OCI-M2 (cell line): ENCODE results near the gene MACF1.

ENCODE experiments used
- DNase-seq: peaks from one replicate; lab custom pipeline; 2025; ENCODE audit not compliant: unreplicated experiment; lab: John Stamatoyannopoulos, UW

MACF1 gene

DNA sequence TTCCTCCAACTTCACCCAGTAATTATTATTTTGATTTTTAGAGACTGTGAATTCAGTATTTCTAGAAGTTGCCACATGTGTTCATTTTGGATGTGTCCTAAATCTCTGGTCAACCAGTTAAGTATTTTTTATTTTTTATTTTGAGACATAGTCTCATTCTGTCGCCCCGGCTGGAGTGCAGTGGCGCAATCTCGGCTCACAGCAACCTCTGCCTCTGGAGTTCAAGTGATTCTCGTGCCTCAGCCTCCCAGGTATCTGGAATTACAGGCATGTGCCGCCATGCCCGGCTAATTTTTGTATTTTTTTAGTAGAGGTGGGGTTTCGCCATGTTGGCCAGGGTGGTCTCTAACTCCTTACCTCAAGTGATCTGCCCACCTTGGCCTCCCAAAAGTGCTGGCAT lies 8.0 kb downstream of the MACF1 start:
- no peak for DNase-seq

DNA sequence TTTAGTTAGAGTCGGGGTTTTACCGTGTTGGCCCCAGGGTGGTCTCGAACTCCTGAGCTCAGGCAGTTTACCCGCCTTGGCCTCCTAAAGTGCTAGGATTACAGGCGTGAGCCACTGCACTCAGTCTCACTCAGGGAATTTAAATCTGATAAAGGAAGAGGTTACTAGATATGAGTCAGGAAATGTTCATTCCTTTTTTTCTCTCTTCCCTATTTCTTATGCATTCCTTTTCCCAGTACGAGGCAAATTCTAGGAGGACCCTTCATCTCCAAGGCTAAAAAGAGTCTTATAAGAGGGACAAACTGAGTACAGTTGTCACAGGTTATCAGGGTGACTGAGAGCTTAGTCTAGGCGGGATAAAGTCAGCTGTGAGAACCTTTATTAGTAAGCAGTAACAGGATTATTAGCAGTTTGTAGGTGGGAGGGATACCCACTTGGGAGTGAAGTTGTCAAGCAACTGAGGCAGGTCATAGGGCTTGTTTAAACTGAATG lies 9.1 kb downstream of the MACF1 start:
- DNase-seq, result no peak

DNA sequence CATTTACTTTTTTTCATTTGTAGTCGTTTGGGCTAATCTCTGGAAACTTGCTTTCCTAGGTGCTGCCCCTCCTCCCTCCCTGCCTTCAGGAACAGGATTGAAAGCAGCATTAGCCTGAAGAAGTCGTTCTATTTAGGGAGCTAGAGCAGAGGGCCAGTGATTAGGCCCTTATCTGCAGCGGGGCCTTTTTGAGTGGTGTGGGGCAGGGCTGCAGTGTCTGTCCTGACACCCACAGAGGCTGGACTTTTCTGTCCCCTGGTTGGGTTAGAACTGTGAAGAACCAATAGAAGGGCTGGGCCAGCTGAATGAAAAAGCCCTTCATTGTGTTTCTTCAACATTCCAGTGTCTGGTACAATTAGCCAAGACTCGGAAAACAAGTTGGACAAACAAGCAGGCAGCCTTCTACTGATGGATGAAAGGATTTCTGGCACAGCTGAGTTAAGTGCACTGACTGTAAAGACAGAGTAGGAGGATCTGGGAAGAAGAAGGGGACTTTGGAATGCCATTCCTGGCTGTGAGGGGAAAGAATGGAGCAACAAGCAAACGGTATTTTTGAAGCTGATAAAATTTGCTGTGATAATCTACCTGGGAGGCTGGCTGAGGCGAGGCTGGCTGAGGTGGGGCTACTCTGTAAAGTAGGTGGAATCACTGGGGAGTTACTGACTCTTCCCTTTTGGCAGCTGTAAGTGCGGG lies 9.7 kb downstream of the MACF1 start:
- DNase-seq, result no peak

DNA sequence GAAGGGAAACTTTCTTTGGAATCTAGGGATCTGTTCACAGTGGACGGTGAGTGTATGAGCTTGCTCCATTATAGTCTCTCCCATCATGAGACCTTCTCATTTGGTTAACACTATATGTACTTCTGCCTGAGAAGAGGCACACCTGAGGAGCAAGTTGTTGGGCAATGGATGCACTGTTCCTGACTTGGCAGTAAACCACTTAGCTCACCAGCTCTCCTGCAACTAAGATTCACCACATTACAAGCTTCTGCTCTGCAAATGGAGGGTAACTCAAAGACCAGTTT lies 10.2 kb downstream of the MACF1 start:
- DNase-seq, result no peak

DNA sequence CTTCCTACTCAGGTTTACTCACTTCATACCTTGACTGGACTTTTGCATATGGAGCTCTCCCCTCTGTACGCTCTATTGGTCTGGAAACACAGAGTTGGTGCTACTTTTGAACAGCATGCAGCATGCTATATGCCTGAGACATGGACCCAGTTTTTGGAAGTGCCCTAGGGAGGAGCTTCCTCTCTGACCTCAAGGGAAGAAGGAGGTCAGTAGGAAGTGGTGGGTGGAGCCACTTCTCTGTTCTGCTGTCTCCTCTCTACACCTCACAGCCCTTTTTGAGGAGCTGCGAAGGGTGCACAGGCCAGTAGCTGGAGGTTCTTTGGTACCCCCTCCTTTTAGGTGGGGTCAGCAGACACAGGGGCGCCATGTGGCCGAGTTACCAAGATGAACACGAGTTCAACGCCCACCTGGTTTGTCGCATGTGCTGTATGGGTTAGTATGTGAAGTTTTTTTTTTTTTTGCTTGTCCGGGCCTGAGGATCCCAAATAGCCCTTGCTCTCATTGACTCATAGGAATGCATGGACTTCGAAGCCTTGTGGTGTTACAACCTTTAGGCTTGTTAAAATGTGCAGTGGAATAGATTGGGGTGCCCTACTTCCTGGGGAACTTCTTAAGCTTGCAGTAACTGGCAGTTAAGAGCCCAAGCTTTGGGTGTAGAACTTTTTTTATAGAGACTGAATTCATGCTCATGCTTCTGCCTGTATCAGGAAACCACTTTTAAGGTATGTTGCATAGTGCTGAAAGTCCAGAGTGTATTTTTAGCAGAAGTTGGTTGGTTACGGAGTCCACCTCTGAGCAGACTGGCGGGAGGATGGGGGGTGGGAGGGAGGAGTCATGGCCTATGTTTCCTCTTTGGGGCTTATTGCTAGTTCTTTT lies 10.7 kb downstream of the MACF1 start:
- DNase-seq, result no peak

DNA sequence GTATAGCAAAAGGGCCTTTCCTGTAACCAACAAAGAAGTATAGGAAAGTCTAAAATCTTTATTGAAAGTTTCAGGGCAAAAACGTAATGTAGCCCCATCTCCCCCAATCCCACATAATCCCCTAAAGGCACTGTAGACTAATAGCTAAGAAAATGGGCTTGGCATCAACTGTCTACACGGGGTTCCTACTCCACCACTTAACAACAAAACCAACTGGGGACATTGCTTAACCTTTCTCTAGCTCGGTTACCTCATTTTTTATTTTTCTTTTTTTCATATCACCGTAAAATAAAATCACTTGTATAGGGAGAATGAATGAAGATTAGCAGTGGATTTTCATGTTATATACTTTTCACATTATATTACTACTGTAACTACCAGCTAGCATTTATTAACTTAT lies 12.3 kb downstream of the MACF1 start:
- DNase-seq, result no peak

DNA sequence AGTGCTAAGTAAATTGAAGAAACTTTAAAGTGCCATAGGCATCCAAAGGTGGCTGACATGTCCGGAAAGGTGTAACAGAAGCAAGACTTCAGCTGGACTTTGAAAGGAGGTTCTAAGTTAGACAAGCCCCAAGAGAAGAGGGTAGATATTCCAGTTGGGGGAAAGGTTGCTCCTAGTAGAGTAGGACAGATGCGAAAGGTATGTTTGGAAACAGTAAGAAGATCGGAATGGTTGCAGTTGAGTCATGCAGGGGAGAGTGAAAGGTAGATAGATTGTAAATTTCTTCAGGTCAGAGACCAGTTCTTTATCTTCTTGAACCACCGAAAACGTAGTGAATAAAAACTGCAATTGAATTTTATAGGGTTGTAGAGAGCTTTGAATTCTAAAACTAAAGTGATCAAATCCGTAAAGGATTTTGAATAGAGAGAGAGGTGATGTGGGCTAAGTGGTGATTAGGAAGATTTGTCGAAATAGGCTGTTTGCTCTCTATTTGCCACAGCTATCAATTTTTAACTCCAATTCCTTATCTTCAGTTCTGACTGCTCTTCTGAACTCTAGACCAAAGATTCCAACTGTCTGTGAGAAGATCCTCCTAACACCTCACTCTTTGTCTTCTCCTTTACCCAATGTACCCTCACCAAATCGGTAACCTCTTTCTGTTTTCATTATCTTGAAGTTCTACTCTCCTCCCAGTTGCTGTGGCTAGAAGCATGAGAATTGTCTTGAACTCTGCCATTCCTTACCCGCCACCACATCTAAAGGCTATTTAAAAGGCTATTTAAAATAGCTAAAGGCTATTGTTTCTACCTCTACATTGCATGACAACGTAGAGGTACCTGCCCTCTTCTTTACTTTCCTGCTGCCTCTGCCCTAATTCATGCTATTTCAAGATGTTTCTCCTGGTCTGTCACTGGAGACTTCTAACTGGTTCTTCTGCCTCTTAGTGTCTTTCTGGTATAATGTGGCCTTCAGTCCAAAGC lies 16.7 kb downstream of the MACF1 start:
- no peak for DNase-seq

DNA sequence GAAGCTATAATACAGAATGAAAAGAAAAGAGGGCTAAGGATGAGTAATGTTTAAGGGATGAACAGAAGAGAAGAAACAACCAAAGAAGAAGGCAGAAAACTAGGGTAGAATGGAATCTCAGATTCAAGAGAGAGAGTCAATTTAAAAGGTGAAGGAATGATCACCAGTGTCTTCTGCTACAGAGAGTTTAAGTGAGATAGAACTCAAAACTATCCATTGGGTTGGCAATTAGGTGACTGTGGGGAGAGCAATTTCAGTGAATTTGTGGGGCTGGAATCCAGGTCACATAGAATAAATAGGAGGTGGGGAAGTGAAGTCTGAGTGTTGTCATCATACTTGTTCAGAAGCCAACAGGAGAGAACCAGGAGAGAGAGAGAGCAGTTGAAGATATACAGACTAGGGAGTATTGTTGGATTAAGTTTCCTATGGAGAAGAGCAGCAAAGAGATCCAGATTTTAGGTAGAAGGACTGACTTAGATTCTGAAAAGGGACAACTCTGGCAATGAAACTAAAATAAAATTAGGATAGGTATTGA lies 19.9 kb downstream of the MACF1 start:
- no peak for DNase-seq

DNA sequence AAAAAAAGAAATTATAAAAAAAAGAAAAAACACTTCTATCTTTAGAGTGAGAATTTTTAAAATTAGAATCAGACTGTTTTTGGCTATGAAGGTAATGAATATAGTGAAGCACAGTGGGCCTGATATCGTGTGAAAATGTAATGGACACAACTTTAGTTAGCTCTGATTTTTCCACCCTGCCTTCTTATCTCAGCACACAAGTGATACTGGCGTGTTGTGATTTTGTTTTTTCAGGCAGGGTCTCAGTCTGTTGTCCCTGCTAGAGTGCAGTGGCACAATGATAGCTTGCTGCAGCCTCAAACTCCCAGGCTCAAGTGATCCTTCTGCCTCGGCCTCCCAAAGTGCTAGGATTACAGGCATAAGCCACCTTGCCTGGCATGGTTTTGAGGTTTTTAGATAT lies 22.3 kb downstream of the MACF1 start:
- no peak for DNase-seq

DNA sequence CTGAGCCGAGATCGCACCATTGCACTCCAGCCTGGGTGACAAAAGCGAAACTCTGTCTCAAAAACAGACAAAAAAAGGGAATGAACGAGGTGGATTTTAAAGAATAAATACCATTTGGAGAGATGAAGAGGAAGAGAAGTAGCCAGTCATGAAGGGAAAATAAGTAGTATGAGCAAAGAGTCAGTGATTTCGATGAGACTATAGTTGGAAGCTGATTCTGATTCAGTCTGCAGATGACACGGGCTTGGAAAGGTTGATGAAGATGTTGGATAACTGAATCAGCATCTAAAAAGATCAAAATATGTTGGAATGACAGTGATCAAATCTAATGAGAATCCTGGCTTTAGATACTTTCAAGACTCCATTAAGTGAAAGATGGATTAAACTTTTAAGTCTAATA lies 23.8 kb downstream of the MACF1 start:
- DNase-seq, result no peak

DNA sequence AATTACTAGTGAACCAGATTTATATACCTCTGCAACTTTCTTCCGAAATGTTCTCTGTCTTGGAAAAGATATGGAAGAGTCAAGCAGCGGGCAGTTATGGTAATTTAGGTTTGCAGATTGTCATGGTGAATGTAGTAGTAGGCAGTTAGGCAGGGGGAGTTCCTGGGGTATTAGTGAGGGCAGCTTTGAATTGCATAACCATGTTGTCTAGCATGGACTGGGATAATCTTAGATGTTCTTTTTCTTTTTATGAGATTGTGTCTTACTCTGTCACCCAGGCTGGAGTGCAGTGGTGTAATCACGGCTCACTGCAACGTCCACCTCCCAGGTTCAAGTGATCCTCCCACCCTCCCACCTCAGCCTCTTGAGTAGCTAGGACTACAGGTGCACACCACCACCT lies 25.0 kb downstream of the MACF1 start:
- DNase-seq, result no peak

DNA sequence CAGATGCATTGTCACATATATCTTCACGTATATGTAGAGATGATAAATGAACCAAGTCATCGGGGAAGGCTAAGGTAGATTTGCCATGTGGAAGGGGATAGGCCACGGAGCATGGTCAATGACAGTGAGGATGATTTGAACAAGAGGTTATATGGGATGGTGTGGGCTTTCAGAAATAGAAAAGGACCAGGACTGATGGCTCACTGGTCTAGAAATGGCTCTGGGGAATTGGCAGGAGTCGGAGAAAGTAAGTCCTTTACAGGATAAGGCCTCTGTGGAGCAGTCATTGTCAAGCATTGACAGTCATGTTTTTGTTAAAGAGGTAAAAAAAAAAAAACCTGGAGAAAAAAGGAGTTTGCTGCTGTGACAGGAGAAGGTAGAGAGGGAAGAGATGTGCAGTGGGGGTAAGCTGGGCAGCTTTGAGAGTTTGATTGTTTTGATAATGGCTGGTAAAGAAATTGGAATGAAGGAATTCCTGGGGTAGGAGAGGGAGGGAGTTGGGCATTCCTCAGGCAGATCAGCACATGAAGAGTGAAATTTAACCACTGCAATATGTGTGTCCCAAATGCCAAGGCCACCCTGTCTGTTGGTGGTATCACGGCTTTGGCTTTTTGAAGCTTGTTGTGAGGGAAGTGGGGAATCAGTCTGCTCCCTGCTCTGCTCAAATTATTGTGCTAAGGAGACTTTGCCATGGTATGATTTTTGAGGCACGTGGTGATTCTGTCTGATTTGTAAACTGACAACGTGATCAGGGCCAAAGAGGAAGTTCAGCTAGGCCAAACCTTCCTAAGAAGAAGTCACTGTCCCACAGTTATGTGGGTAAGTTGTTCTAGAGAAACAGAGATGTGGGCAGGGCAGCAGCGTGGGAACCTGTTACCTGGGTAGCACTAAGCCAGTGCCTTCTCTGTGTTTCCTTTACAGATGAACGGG lies 26.0 kb downstream of the MACF1 start:
- no peak for DNase-seq

DNA sequence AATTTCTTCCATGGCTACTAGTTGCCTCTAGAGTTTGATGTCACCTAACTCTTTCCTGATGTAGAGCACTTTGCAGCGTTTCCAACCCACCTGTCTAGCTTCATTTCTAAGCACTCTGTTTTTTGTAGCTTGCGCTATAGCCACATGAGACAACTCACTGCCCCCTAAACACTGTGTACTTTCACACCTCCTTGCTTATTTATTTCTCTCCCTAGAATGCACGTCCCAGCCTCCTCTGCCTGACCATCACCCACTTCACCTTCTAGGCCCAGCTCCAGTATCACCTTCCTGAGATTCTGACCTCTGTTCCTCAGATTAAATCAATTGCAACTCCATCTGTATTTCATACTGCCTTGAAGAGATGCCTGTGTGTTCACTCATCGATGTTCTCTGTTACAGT lies 32.5 kb downstream of the MACF1 start:
- no peak for DNase-seq

DNA sequence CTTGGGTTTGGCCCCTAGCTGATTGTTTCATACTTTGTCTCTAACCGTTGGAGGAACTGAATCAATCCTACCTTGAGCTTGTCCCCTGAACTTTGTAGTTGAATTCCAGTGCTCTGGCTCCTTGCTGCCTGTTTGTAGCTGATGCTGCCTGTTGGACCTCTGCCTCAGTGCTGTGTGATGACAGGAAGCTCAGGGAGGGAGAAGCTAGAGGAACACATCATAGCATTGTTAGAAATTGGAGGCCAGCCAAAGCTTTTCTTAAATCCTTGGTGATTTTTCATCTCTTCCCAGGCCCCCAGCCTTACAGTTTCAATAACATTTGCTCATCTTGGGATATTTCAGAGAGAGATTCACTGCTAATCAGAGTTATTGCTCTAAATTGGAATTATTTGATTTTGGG lies 34.0 kb downstream of the MACF1 start:
- DNase-seq, result no peak

DNA sequence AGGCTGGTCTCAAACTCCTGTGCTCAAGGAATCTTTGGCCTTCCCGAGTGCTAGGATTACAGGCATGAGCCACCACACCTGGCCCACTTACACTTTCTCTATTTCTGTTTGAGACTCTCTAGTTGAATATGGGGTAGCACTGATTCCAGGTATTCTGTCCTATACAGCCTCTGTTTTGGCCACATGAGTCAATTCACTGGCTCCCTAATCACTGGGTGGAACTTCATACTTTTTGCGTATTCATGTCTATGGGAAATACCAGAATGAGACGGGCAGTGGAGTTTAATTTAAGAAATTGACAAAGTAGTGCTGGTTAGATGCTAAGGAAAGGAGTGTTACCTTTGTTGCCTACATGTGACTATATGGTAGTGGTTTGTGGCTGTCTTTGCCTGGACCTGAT lies 35.5 kb downstream of the MACF1 start:
- no peak for DNase-seq

DNA sequence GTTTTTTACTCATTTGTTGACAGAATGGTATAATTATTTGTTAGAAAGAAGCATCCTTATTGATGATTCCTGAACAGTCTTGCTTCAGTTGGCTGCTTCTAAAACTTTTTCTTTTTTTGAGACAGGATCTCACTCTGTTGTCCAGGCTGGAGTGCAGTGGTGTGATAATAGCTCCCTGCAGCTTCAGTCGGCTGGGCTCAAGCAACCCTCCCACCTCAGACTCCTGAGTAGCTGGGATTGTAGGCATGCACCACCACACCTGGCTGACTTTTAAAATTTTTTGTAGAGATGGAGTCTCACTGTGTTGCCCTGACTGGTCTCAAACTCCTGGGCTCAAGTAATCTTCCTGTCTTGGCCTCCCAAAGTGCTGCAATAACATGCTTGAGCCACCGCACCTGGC lies 38.8 kb downstream of the MACF1 start:
- no peak for DNase-seq

DNA sequence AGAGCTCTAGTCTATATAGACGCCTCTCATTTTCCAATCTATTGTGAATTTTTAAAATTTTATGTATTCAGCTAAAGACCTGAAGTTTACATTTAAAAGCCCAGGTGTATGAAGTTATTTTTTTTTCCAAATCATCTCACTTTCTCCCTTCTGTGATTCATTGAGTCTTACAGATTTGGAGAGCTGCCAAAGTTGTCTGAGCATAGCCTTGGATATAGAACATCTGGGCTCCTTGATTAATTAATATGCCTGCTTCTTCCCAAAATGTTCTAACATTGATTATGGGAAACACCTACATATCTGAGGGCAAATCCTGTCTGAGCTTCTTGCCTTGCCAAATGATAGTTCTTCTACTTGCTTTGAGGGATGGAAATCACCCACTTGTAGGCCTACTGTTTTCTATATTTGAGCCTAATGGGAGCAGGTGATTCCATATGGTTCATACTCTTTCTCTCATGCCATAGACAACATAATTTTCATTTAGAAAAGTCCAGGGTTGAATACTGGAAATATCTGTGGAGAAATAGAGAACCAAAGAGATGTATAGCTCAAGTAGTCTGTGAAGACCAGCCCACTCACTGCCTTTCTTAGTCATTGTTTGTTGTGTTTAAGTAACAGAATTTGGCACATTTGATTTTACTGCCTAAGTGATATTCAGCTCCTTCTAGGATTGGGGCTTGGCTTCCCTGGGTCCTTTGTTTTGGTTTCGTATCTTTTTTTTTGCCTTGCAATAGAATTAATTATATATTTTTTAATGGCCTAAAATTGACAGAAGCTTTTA lies 46.2 kb downstream of the MACF1 start:
- no peak for DNase-seq

DNA sequence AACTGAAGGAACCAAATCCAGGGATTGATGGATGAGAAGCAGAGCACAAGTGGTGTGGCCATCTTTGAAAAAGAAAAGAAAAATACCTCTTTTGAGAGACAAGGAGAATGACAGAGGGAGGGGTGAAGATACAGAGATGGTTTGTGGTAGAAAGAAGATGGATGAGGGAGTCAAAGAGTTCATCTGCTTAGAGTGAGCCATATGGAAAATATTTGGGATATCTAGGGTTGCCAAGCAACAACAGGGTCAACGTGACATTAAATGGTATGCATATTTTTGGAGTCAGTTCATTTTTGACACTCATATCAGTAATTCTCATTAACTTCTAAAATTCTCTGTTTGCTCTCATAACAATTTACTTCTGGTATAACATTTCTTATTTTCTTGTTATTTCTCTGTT lies 50.7 kb downstream of the MACF1 start:
- no peak for DNase-seq

DNA sequence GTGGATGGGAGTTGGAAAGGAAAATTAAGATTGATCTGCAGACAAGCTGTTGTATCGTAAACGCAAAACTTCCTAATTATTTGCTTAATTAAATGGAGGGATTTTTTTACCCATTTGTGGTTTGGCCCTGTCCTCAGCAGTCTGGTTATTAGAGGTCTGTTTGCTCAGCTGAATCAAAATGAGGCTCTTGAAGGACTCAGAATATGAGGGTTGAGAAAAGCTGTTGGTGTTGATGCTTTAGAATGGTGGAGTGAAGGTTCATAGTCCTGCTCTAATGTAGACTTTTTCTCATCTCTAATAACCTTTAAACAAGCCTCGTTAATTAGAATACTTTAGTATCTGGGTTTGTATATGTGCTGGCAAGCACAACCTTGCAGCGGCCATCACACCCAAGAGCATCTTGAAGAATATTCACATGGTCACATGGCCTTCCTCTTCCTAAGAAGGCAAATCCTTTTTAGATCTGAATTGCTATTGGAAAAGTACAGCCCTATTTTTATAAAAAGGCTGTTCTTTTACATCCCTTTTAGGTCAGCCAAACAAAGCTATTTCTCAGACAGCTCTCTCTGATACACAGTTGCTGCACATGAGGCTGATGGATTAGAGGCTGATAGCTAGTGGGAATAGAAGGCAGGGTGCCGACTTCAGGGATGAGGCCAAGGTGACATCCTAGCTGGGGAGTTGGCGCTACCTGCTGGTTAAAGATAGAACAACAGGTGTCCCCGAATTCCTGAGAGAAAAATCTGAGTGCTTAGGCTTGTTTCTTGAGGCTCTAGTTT lies 53.8 kb downstream of the MACF1 start:
- DNase-seq, result peak; percentile 29
